GM12878 (cell line): ENCODE measurements around the gene TNIP1. TPM values are rescaled to one million over a fixed set of nuclear protein-coding genes. Genes with fewer than 3 reads are reported as not detected.

Experiments
- ASH2L ChIP-seq: fragments of 300-600, 200-600 bp; sonication (generic); IDR thresholded peaks from 2 replicates; pipeline ENCODE4 v1.6.1; 2017; ENCODE audit warnings: low read depth, mild to moderate bottlenecking, borderline replicate concordance
- BRCA1 ChIP-seq: IDR thresholded peaks from 2 replicates; pipeline ENCODE4 v1.6.1; 2011; ENCODE audit warnings: low read depth, low read length, improper control_type of control experiment
- CBX3 ChIP-seq: fragments of 200-600 bp; sonication (generic); IDR thresholded peaks from 2 replicates; pipeline ENCODE4 v1.6.1; 2016; ENCODE audit warnings: low read depth, borderline replicate concordance
- CHD2 ChIP-seq: IDR thresholded peaks from 2 replicates; pipeline ENCODE4 v1.6.1; 2011; ENCODE audit warnings: low read depth, low read length, improper control_type of control experiment, borderline replicate concordance
- CREM ChIP-seq: IDR thresholded peaks from 2 replicates; pipeline ENCODE4 v1.6.1; 2014; ENCODE audit warnings: antibody characterized with exemption, low read depth
- EP300 ChIP-seq, 2 experiments: fragments of 150-350 bp in 1 of 2; IDR thresholded peaks; 2 replicates each; pipeline ENCODE4 v1.6.1; 2011 to 2012; ENCODE audit warnings: low read depth in 2 of 2, low read length in 2 of 2, borderline replicate concordance in 1 of 2, improper control_type of control experiment in 1 of 2, inconsistent platforms in 1 of 2; ENCODE audit not compliant: control insufficient read depth in 1 of 2
- FOXM1 ChIP-seq: IDR thresholded peaks from 2 replicates; pipeline ENCODE4 v1.6.1; 2012; ENCODE audit warnings: low read depth, mild to moderate bottlenecking, inconsistent platforms, low read length, moderate library complexity
- IKZF1 ChIP-seq: fragments of 450-650 bp; conservative IDR thresholded peaks from 2 replicates; pipeline ENCODE4 v1.6.1; 2017; ENCODE audit warnings: antibody characterized with exemption, mild to moderate bottlenecking
- KAT2A ChIP-seq: conservative IDR thresholded peaks from 2 replicates; pipeline ENCODE4 v1.6.1; 2011; ENCODE audit warnings: low read depth, low read length; ENCODE audit not compliant: control insufficient read depth
- KDM1A ChIP-seq: fragments of 200-600 bp; sonication (generic); IDR thresholded peaks from 2 replicates; pipeline ENCODE4 v1.6.1; 2016; ENCODE audit warnings: borderline replicate concordance
- MTA2 ChIP-seq: fragments of 450-650 bp; IDR thresholded peaks from 2 replicates; pipeline ENCODE4 v1.6.1; 2016; ENCODE audit warnings: low read depth, mild to moderate bottlenecking, moderate library complexity
- MXI1 ChIP-seq: fragments of 150-350 bp; IDR thresholded peaks from 2 replicates; pipeline ENCODE4 v1.6.1; 2011; ENCODE audit warnings: low read depth, mild to moderate bottlenecking, inconsistent platforms, low read length, improper control_type of control experiment
- NFXL1 ChIP-seq: fragments of 450-650 bp; IDR thresholded peaks from 2 replicates; pipeline ENCODE4 v1.6.1; 2017; ENCODE audit warnings: antibody characterized with exemption, mild to moderate bottlenecking, borderline replicate concordance
- NR2C1 ChIP-seq: fragments of 450-650 bp; IDR thresholded peaks from 2 replicates; pipeline ENCODE4 v1.6.1; 2017; ENCODE audit warnings: antibody characterized with exemption, mild to moderate bottlenecking, moderate library complexity
- NRF1 ChIP-seq: conservative IDR thresholded peaks from 2 replicates; pipeline ENCODE4 v1.6.1; 2011; ENCODE audit warnings: mild to moderate bottlenecking, low read depth, low read length, improper control_type of control experiment
- SMARCA5 ChIP-seq: fragments of 450-650 bp; IDR thresholded peaks from 2 replicates; pipeline ENCODE4 v1.6.1; 2017; ENCODE audit warnings: mild to moderate bottlenecking
- TBL1XR1 ChIP-seq: IDR thresholded peaks from 2 replicates; pipeline ENCODE4 v1.6.1; 2012; ENCODE audit warnings: low read depth, low read length, improper control_type of control experiment
- TCF3 ChIP-seq: IDR thresholded peaks from 2 replicates; pipeline ENCODE4 v1.6.1; 2012; ENCODE audit warnings: low read depth, mild to moderate bottlenecking, low read length, borderline replicate concordance; ENCODE audit not compliant: insufficient read depth
- ZNF207 ChIP-seq: fragments of 450-650 bp; IDR thresholded peaks from 2 replicates; pipeline ENCODE4 v1.6.1; 2014; ENCODE audit warnings: antibody characterized with exemption, mild to moderate bottlenecking, borderline replicate concordance
- ZSCAN29 ChIP-seq: fragments of 450-650 bp; IDR thresholded peaks from 2 replicates; pipeline ENCODE4 v1.6.1; 2017; ENCODE audit warnings: mild to moderate bottlenecking, moderate library complexity
- polyA plus RNA-seq, 11 experiments: library from polyadenylated mRNA; depleted of rRNA in 4 of 11; unstranded in 6 of 11; stranded (reverse) in 5 of 11; fragments of >200 nt; fragmentation: Nextera tagmentation in 4 of 11; fragmentation: Illumina TruSeq in 1 of 11; extraction: Ambion mirVana in 4 of 11; extraction: Trizol in 1 of 11; gene quantifications; 1 replicate in 1 of 11; 2 replicates in 10 of 11; pipeline versions ENCODE4 v1.2.1 to v1.2.3, GENCODE V29; 2011 to 2016; ENCODE audit warnings: inconsistent platforms in 2 of 11, missing spikeins in 2 of 11, low read depth in 1 of 11
- total RNA-seq, 4 experiments: library from RNA; depleted of rRNA in 3 of 4; stranded (reverse); fragments of >200 nt in 3 of 4; fragmentation: Illumina TruSeq in 1 of 4; extraction: Trizol in 1 of 4; gene quantifications; 2 replicates each; pipeline versions ENCODE4 v1.2.1 to v1.2.3, GENCODE V29; 2013 to 2021
- TF ChIP-seq, protein P1 (sequence below): fragments of 450-650 bp; IDR thresholded peaks from 2 replicates; pipeline ENCODE4 v1.6.1; 2016; ENCODE audit warnings: mild to moderate bottlenecking
- TF ChIP-seq, protein P2 (sequence below): fragments of 450-650 bp; IDR thresholded peaks from 2 replicates; pipeline ENCODE4 v1.6.1; 2016; ENCODE audit warnings: mild to moderate bottlenecking, moderate library complexity, borderline replicate concordance
- TF ChIP-seq, protein P3 (sequence below): fragments of 450-650 bp; IDR thresholded peaks from 2 replicates; pipeline ENCODE4 v1.6.1; 2016; ENCODE audit warnings: mild to moderate bottlenecking

The TNIP1 gene
- total and polyA plus RNA-seq, 10 of the 15 experiments (the other 5 are each of a cell fraction or from before 2014, with no cell fraction given): 4.4 to 279 (median 150) TPM

GRCh38 chr5:151094030-151094851, 13.4 kb upstream of the TNIP1 start (continued):
- TF ChIP-seq, protein P1, sequence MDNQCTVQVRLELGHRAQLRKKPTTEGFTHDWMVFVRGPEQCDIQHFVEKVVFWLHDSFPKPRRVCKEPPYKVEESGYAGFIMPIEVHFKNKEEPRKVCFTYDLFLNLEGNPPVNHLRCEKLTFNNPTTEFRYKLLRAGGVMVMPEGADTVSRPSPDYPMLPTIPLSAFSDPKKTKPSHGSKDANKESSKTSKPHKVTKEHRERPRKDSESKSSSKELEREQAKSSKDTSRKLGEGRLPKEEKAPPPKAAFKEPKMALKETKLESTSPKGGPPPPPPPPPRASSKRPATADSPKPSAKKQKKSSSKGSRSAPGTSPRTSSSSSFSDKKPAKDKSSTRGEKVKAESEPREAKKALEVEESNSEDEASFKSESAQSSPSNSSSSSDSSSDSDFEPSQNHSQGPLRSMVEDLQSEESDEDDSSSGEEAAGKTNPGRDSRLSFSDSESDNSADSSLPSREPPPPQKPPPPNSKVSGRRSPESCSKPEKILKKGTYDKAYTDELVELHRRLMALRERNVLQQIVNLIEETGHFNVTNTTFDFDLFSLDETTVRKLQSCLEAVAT: peak; percentile 54; the same call in 1 of the 2 replicates
- TF ChIP-seq MXI1 (peak; percentile 24; the same call in 1 of the 2 replicates), SMARCA5 (peak; percentile 97), TBL1XR1 (peak; percentile 75), CHD2 (peak; percentile 40; the same call in 1 of the 2 replicates), CBX3 (no peak), NR2C1 (0 out of 2 replicates have a peak, but pooled peaks have one; percentile 7), KAT2A (no peak), FOXM1 (no peak; the same call in 1 of the 2 replicates), KDM1A (no peak), NRF1 (no peak), ZNF207 (peak; percentile 69; the same call in 1 of the 2 replicates), ZSCAN29 (no peak), ASH2L (no peak), MTA2 (peak; percentile 84), CREM (peak; percentile 74), NFXL1 (no peak), TCF3 (peak; percentile 27; the same call in 1 of the 2 replicates), IKZF1 (peak; percentile 97), EP300 (IDR thresholded peaks at IDR 0.05; ENCODE audit: borderline replicate concordance in 1 of 2, control insufficient read depth in 1 of 2, low read depth in 2 of 2, low read length in 2 of 2) (peak; percentile 37 to 89; a peak in 2 of 4 replicates), BRCA1 (no peak)
- TF ChIP-seq, protein P2, sequence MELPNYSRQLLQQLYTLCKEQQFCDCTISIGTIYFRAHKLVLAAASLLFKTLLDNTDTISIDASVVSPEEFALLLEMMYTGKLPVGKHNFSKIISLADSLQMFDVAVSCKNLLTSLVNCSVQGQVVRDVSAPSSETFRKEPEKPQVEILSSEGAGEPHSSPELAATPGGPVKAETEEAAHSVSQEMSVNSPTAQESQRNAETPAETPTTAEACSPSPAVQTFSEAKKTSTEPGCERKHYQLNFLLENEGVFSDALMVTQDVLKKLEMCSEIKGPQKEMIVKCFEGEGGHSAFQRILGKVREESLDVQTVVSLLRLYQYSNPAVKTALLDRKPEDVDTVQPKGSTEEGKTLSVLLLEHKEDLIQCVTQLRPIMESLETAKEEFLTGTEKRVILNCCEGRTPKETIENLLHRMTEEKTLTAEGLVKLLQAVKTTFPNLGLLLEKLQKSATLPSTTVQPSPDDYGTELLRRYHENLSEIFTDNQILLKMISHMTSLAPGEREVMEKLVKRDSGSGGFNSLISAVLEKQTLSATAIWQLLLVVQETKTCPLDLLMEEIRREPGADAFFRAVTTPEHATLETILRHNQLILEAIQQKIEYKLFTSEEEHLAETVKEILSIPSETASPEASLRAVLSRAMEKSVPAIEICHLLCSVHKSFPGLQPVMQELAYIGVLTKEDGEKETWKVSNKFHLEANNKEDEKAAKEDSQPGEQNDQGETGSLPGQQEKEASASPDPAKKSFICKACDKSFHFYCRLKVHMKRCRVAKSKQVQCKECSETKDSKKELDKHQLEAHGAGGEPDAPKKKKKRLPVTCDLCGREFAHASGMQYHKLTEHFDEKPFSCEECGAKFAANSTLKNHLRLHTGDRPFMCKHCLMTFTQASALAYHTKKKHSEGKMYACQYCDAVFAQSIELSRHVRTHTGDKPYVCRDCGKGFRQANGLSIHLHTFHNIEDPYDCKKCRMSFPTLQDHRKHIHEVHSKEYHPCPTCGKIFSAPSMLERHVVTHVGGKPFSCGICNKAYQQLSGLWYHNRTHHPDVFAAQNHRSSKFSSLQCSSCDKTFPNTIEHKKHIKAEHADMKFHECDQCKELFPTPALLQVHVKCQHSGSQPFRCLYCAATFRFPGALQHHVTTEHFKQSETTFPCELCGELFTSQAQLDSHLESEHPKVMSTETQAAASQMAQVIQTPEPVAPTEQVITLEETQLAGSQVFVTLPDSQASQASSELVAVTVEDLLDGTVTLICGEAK: no peak
- TF ChIP-seq, protein P3, sequence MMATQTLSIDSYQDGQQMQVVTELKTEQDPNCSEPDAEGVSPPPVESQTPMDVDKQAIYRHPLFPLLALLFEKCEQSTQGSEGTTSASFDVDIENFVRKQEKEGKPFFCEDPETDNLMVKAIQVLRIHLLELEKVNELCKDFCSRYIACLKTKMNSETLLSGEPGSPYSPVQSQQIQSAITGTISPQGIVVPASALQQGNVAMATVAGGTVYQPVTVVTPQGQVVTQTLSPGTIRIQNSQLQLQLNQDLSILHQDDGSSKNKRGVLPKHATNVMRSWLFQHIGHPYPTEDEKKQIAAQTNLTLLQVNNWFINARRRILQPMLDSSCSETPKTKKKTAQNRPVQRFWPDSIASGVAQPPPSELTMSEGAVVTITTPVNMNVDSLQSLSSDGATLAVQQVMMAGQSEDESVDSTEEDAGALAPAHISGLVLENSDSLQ: 0 out of 2 replicates have a peak, but pooled peaks have one; percentile 64
